Muscle of leg (tissue), 11 donors: Measurements from ENCODE around the gene CRYBG3. TPM values are rescaled to one million over a fixed set of nuclear protein-coding genes. Genes with fewer than 3 reads are reported as not detected.

Source experiments
- DNase-seq: peaks from one replicate; pipeline ENCODE4 v3.0.0; 2013
- H3K27ac ChIP-seq: one replicate; pipeline ENCODE4 v1.5.1; 2013; ENCODE audit warnings: mild to moderate bottlenecking, low read length, control low read depth
- H3K27me3 ChIP-seq: one replicate; pipeline ENCODE4 v1.6.1; 2013; ENCODE audit warnings: low read length; ENCODE audit not compliant: control insufficient read depth, insufficient read depth
- H3K36me3 ChIP-seq: one replicate; pipeline ENCODE4 v1.6.1; 2013; ENCODE audit warnings: low read length; ENCODE audit not compliant: control insufficient read depth, insufficient read depth
- H3K4me1 ChIP-seq: one replicate; pipeline ENCODE4 v1.6.1; 2013; ENCODE audit warnings: low read length; ENCODE audit not compliant: control insufficient read depth, insufficient read depth
- H3K4me3 ChIP-seq: one replicate; pipeline ENCODE4 v1.5.1; 2013; ENCODE audit warnings: low read length, control low read depth
- H3K9me3 ChIP-seq: replicated peaks from 2 replicates; pipeline ENCODE4 v1.6.1; 2013; ENCODE audit warnings: low read depth, low read length; ENCODE audit not compliant: control insufficient read depth
- WGBS: methylation state at CpG from one replicate; pipeline ENCODE4 v1.1.5; 2013; ENCODE audit warnings: missing lambda C conversion rate; ENCODE audit not compliant: insufficient coverage; 5-methylcytosine and 5-hydroxymethylcytosine counted together
- polyA plus RNA-seq, 8 donors: library from polyadenylated mRNA; unstranded; fragments of 120-200 nt; gene quantifications; one replicate each; pipeline versions ENCODE4 v1.2.1 to v1.2.3, GENCODE V29; 2013; ENCODE audit warnings: inconsistent platforms in 1 of 8, low replicate concordance in 1 of 8; ENCODE audit not compliant: insufficient read length in 8 of 8, insufficient read depth in 1 of 8
- total RNA-seq: library from RNA; stranded (reverse); fragments of 120-200 nt; gene quantifications from one replicate; pipeline ENCODE4 v1.2.4, GENCODE V29; 2013

CRYBG3 gene
- total and polyA plus RNA-seq, 9 donors, result 18.3 to 37.2 (median 22.5) TPM

GRCh38 chr3:97952872-97953271 is 131.1 kb downstream of the CRYBG3 start:
- DNase-seq, result no peak
- 83% methylated on average over 1 of the region's 1 CpG for WGBS
- Histone ChIP-seq H3K9me3 (no peaks in the 10 kb centered on the region), H3K4me1 (no peaks in the 10 kb centered on the region), H3K27ac (no peak overlapping the region), H3K4me3 (no peak overlapping the region), H3K36me3 (peaks cover 72% of the 10 kb centered on the region), H3K27me3 (no peaks in the 10 kb centered on the region)

- Histone ChIP-seq H3K36me3 (peaks cover 72% of the 10 kb centered on the region), H3K27ac (no peak overlapping the region), H3K27me3 (no peaks in the 10 kb centered on the region), H3K9me3 (no peaks in the 10 kb centered on the region), H3K4me1 (no peaks in the 10 kb centered on the region), H3K4me3 (no peak overlapping the region)
- DNase-seq, result no peak
- WGBS, result 68% methylated on average over 6 of the region's 9 CpGs
Measured at GRCh38 chr3:97954228-97954827, 132.5 kb downstream of the CRYBG3 start.

GRCh38 chr3:97956051-97956450 is 134.2 kb downstream of the CRYBG3 start:
- Histone ChIP-seq H3K27ac (no peak overlapping the region), H3K4me1 (peaks cover 2% of the 10 kb centered on the region)
- no CpG with 5 or more reads among the region's 3 CpGs for WGBS

GRCh38 chr3:97957617-97958311 is 136.0 kb downstream of the CRYBG3 start:
- Histone ChIP-seq H3K36me3 (peaks cover 46% of the 10 kb centered on the region), H3K4me3 (no peak overlapping the region), H3K4me1 (peaks cover 14% of the 10 kb centered on the region), H3K27ac (no peak overlapping the region), H3K9me3 (no peaks in the 10 kb centered on the region), H3K27me3 (no peaks in the 10 kb centered on the region)
- WGBS, result 78% methylated on average over 6 of the region's 8 CpGs
- peak; percentile 35 for DNase-seq

More at GRCh38 chr3:97956051-97956450, 134.2 kb downstream of the CRYBG3 start:
- H3K4me3 ChIP-seq, result no peak overlapping the region
- no peaks in the 10 kb centered on the region for H3K27me3 ChIP-seq
- no peak for DNase-seq
- H3K9me3 ChIP-seq, result no peaks in the 10 kb centered on the region
- H3K36me3 ChIP-seq, result peaks cover 61% of the 10 kb centered on the region

- peaks cover 43% of the 10 kb centered on the region for H3K36me3 ChIP-seq
- H3K27me3 ChIP-seq, result no peaks in the 10 kb centered on the region
- H3K9me3 ChIP-seq, result no peaks in the 10 kb centered on the region
- DNase-seq, result no peak
- 61% methylated on average over 2 of the region's 2 CpGs for WGBS
- H3K4me1 ChIP-seq, result peaks cover 14% of the 10 kb centered on the region
- H3K27ac ChIP-seq, result no peak overlapping the region
- H3K4me3 ChIP-seq, result no peak overlapping the region
Measured at GRCh38 chr3:97958396-97958795, 136.6 kb downstream of the CRYBG3 start.

GRCh38 chr3:97958796-97959195 is 137.0 kb downstream of the CRYBG3 start:
- H3K4me3 ChIP-seq, result no peak overlapping the region
- H3K27me3 ChIP-seq, result no peaks in the 10 kb centered on the region
- H3K36me3 ChIP-seq, result peaks cover 39% of the 10 kb centered on the region
- H3K9me3 ChIP-seq, result no peaks in the 10 kb centered on the region
- no peak overlapping the region for H3K27ac ChIP-seq
- peaks cover 14% of the 10 kb centered on the region for H3K4me1 ChIP-seq
- 80% methylated on average over 2 of the region's 9 CpGs for WGBS
- no peak for DNase-seq

GRCh38 chr3:97959872-97960271 is 138.1 kb downstream of the CRYBG3 start:
- Histone ChIP-seq H3K4me3 (no peak overlapping the region), H3K36me3 (peaks cover 30% of the 10 kb centered on the region), H3K9me3 (no peaks in the 10 kb centered on the region), H3K27ac (no peak overlapping the region), H3K4me1 (peaks cover 14% of the 10 kb centered on the region), H3K27me3 (no peaks in the 10 kb centered on the region)
- DNase-seq, result peak; percentile 41
- WGBS, result 40% methylated on average over 2 of the region's 5 CpGs

- Histone ChIP-seq H3K4me1 (peaks cover 14% of the 10 kb centered on the region), H3K27ac (peak overlapping the region; percentile 87), H3K4me3 (no peak overlapping the region), H3K36me3 (peaks cover 26% of the 10 kb centered on the region), H3K9me3 (no peaks in the 10 kb centered on the region), H3K27me3 (no peaks in the 10 kb centered on the region)
- peak; percentile 33 for DNase-seq
- WGBS, result 42% methylated on average over 2 of the region's 5 CpGs
Measured at GRCh38 chr3:97960551-97960950, 138.7 kb downstream of the CRYBG3 start.

GRCh38 chr3:97960993-97961766 is 139.4 kb downstream of the CRYBG3 start:
- H3K36me3 ChIP-seq, result peaks cover 24% of the 10 kb centered on the region
- no peaks in the 10 kb centered on the region for H3K27me3 ChIP-seq
- H3K4me1 ChIP-seq, result peaks cover 14% of the 10 kb centered on the region
- no peak overlapping the region for H3K4me3 ChIP-seq
- 23% methylated on average over 3 of the region's 8 CpGs for WGBS
- no peaks in the 10 kb centered on the region for H3K9me3 ChIP-seq
- DNase-seq, result peak; percentile 89
- peak overlapping the region; percentile 87 for H3K27ac ChIP-seq

- no peaks in the 10 kb centered on the region for H3K27me3 ChIP-seq
- peaks cover 11% of the 10 kb centered on the region for H3K4me1 ChIP-seq
- no peak overlapping the region for H3K27ac ChIP-seq
Measured at GRCh38 chr3:97967966-97968365, 146.2 kb downstream of the CRYBG3 start.

More at GRCh38 chr3:97967966-97968365, 146.2 kb downstream of the CRYBG3 start:
- H3K4me3 ChIP-seq, result no peak overlapping the region
- no peaks in the 10 kb centered on the region for H3K9me3 ChIP-seq
- no peak for DNase-seq
- WGBS, result 95% methylated on average over 6 of the region's 8 CpGs
- H3K36me3 ChIP-seq, result peaks cover 13% of the 10 kb centered on the region
